ENCODE data around the gene CENPM. TPM values are rescaled to one million over a fixed set of nuclear protein-coding genes. Genes with fewer than 3 reads are reported as not detected.

The CENPM gene
- total RNA-seq, 4 donors from 2014 or later: 1.5 to 5.1 TPM; not detected in 2

DNA sequence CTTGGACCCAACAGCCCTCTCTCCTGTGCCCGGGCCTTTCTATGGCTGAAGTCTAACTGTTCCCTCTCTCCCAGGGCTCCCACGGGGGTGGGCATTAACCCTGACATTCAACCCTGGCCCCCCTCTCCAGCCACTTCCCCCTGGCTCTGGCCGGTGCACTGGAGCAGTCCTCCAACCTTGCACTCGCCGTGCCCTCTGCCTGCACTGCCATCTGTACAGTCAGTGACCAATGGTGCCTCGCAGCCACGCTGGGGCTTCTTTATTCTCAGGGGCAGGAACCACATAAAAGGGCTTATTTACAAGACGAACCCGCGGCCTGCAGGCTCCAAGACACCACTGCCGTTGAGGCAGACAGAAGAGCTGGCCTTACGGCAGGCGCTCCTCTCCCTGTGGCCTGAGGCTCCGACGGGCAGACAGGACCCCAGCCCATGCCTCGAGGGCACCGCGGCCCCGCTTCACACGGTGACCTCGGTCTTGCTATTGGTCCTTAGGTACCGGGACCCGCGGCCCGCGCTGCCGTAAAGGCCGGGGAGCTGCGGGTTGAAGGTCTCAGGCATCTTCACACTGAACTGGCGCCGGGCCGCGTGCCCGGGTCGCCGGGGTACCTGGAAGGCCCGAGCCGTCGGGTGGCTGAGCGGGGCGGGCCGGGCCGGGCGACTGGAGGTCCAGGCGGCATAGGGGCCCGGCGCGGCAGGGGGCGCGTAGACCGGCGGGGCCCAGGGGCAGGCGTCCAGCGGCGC is 37.5 kb downstream of the CENPM start:
- Histone ChIP-seq H3K4me3 (peak overlapping the region in 3 of 4 donors; percentile 41 to 49 (median 47)), H3K9me3 (no peaks in the 10 kb centered on the region), H3K4me1 (peaks cover 5 to 15% of the 10 kb centered on the region in 2 donors), H3K27ac (no peak overlapping the region), H3K36me3 (peaks cover 0 to 9% of the 10 kb centered on the region in 2 donors), H3K27me3 (peaks cover 34 to 36% (median 35%) of the 10 kb centered on the region in 3 donors)
- DNase-seq: no peak
- no peak for TF ChIP-seq POLR2A (IDR thresholded peaks at IDR 0.05)
- TF ChIP-seq, protein P1, sequence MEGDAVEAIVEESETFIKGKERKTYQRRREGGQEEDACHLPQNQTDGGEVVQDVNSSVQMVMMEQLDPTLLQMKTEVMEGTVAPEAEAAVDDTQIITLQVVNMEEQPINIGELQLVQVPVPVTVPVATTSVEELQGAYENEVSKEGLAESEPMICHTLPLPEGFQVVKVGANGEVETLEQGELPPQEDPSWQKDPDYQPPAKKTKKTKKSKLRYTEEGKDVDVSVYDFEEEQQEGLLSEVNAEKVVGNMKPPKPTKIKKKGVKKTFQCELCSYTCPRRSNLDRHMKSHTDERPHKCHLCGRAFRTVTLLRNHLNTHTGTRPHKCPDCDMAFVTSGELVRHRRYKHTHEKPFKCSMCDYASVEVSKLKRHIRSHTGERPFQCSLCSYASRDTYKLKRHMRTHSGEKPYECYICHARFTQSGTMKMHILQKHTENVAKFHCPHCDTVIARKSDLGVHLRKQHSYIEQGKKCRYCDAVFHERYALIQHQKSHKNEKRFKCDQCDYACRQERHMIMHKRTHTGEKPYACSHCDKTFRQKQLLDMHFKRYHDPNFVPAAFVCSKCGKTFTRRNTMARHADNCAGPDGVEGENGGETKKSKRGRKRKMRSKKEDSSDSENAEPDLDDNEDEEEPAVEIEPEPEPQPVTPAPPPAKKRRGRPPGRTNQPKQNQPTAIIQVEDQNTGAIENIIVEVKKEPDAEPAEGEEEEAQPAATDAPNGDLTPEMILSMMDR (IDR thresholded peaks at IDR 0.05 in 4 of 5, conservative IDR thresholded peaks at IDR 0.05 in 1 of 5): no peak
- ATAC-seq: no peak
- intact Hi-C loops (cut with DNase I; ENCODE audit: low total_unique reads) (no loop called here), in situ Hi-C loops (cut with MboI; ENCODE audit: low sequenced_read_pairs in 4 of 4) (no loop called here)

DNA sequence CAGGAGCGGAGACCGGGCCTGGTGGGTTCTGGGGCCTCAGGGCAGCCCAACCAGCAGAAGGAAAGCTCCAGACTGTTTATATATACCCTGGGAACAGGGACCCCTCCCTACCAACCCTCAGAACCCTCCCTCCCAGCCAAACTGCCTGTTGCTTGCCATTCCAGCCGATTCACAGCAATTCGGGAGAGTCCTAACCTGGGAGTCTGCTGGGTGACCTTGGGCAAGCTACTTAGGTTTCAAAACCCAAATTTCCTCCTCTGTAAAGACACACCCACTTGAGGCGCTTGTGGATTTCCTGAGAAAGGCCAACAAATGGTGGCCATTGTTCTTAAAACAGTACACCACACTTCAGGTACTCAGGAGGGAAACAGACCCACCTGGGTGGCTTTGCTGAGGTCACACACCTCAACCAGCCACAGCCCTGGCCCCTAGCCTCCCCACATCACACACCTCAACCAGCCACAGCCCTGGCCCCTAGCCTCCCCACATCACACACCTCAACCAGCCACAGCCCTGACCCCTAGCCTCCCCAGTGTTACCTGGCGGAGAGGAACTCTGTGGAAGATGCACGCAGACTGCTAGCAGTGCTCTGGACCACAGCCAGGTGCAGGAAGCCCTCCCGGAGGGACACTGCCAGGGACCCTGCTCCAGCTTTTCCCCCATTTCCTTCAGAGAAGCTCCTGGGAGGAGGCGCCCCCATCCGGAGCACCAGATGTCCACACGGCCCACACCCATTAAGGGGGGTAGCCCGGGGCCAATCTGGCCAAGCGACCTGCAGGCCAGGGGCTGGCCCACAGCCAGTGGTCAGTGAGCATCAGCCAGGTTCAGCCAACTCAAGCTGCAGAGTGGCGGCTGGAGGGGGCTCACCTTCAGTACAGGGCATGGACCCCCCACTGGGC is 38.3 kb downstream of the CENPM start:
- Histone ChIP-seq H3K4me1 (peaks cover 5 to 13% of the 10 kb centered on the region in 2 donors), H3K9me3 (no peaks in the 10 kb centered on the region), H3K27me3 (peaks cover 29 to 31% (median 31%) of the 10 kb centered on the region in 3 donors), H3K36me3 (peaks cover 0 to 17% of the 10 kb centered on the region in 2 donors), H3K27ac (no peak overlapping the region), H3K4me3 (no peak overlapping the region)
- no peak for DNase-seq
- intact Hi-C loops (cut with DNase I; ENCODE audit: low total_unique reads): no loop called here
- in situ Hi-C loops (cut with MboI; ENCODE audit: low sequenced_read_pairs in 4 of 4): no loop called here
- TF ChIP-seq, protein P1 (IDR thresholded peaks at IDR 0.05 in 4 of 5, conservative IDR thresholded peaks at IDR 0.05 in 1 of 5): no peak
- TF ChIP-seq POLR2A (IDR thresholded peaks at IDR 0.05): no peak
- no peak for ATAC-seq

DNA sequence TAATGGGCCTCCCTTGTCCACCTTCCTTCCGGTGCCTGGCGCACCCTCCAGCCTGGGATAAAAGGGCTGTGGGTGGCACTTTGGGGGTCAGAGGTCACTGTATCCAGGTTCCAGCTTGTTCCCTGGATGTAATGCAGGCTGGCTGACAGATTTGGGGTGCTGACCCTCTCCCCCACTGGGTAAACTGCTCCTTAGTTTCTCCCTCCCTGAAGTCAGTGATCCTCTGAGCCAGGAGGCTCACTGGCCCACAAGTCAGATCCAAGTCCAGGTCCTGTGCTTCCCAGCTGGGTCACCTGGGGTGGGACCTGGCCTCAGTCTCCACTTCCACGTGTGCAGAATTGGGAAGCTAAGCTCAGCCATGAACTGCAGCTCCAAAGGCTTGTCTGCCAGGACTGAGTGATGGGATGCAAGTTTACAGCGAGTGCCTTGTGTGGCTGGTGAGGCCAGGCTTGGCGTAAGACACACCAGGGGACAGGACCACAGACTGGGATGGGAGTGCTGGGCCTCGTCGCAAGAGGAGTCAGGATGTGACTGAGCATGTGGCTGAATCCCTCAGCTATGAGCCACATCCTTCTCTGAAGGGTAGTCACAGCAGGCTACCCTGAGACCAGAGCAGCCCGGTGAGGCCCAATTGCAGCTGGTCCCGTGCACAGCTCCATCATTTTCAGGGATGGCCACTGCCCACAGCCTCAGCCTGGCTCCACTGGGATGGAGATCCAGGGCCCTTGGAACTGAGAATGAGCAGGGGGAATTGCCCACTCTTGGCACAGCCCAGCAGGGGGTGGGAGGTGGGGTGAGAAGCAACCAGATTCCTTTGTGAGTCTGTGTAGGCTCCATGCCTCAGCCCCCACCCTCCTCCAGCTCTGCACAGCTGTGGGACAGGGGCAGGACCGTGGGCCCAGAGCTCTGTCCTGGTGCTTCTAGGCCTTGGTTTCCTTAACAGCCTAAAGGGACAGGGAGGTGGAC is 39.2 kb downstream of the CENPM start:
- intact Hi-C loops (cut with DNase I; ENCODE audit: low total_unique reads) (no loop called here), in situ Hi-C loops (cut with MboI; ENCODE audit: low sequenced_read_pairs in 4 of 4) (no loop called here)
- H3K4me3 ChIP-seq: no peak overlapping the region
- ATAC-seq: no peak
- TF ChIP-seq, protein P1 (IDR thresholded peaks at IDR 0.05 in 4 of 5, conservative IDR thresholded peaks at IDR 0.05 in 1 of 5): no peak
- no peak for TF ChIP-seq POLR2A (IDR thresholded peaks at IDR 0.05)
- DNase-seq: no peak
- H3K27me3 ChIP-seq: peaks cover 20 to 23% (median 21%) of the 10 kb centered on the region in 3 donors
- H3K9me3 ChIP-seq: no peaks in the 10 kb centered on the region
- H3K27ac ChIP-seq: no peak overlapping the region
- H3K4me1 ChIP-seq: peaks cover 6 to 17% of the 10 kb centered on the region in 2 donors
- H3K36me3 ChIP-seq: peaks cover 0 to 22% of the 10 kb centered on the region in 2 donors

DNA sequence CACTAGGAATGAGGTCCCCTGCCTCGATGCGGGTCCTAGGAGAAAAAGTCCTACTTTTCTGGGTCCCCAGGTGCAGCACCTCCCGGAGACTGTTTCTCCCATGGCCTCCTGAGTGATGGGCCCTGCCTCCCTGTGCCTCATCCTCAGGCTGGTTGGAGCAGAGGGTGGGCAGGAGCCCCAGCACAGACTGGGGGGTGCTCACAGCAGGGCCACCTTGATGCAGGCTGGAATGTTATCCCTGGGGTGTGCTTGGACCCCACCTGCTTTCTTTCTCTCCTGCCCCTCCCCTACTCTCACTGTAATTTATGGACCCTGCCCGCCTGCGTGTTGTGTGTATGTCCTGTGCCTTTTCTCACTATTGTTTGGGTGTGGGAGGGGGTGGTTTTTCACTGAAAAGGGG is 40.1 kb downstream of the CENPM start:
- ATAC-seq: no peak
- intact Hi-C loops (cut with DNase I; ENCODE audit: low total_unique reads) (no loop called here), in situ Hi-C loops (cut with MboI; ENCODE audit: low sequenced_read_pairs in 4 of 4) (no loop called here)
- peaks cover 0 to 22% of the 10 kb centered on the region in 2 donors for H3K36me3 ChIP-seq
- no peak for DNase-seq
- no peaks in the 10 kb centered on the region for H3K9me3 ChIP-seq
- H3K27me3 ChIP-seq: peaks cover 12 to 15% (median 12%) of the 10 kb centered on the region in 3 donors
- H3K4me3 ChIP-seq: no peak overlapping the region
- no peak for TF ChIP-seq POLR2A (IDR thresholded peaks at IDR 0.05)
- TF ChIP-seq, protein P1 (IDR thresholded peaks at IDR 0.05 in 4 of 5, conservative IDR thresholded peaks at IDR 0.05 in 1 of 5): no peak
- peaks cover 9 to 19% of the 10 kb centered on the region in 2 donors for H3K4me1 ChIP-seq
- H3K27ac ChIP-seq: no peak overlapping the region
